MG63 (cell line): ENCODE measurements around the gene FOXL2NB. TPM values are rescaled to one million over a fixed set of nuclear protein-coding genes. Genes with fewer than 3 reads are reported as not detected.
"Not testable (repeated sequence)": the region's sequence is repeated elsewhere in the genome, so short reads cannot be mapped to it uniquely, and the experiment has no call there.

Experiments
- DNase-seq: peaks from one replicate; pipeline ENCODE4 v3.0.0-alpha.2; 2020
- H3K27me3 ChIP-seq: fragments of 250-450 bp; sonication (Bioruptor Pico); 2 replicates; pipeline ENCODE4 v1.5.1; 2020; ENCODE audit warnings: mild to moderate bottlenecking, moderate library complexity
- H3K36me3 ChIP-seq: fragments of 250-450 bp; sonication (Bioruptor Pico); 2 replicates; pipeline ENCODE4 v1.5.1; 2020; ENCODE audit warnings: mild to moderate bottlenecking, moderate library complexity
- H3K4me3 ChIP-seq: fragments of 250-450 bp; sonication (Bioruptor Pico); 2 replicates; pipeline ENCODE4 v1.5.1; 2020; ENCODE audit warnings: mild to moderate bottlenecking, moderate library complexity
- H3K9me3 ChIP-seq: fragments of 250-450 bp; sonication (Bioruptor Pico); 2 replicates; pipeline ENCODE4 v1.5.1; 2020; ENCODE audit warnings: mild to moderate bottlenecking, moderate library complexity
- total RNA-seq: library from RNA; depleted of rRNA; stranded (reverse); fragments of >200 nt; shearing (Covaris generic); gene quantifications from 2 replicates; pipeline ENCODE4 v1.2.3, GENCODE V29; 2014; ENCODE audit warnings: low replicate concordance

FOXL2NB gene
- total RNA-seq, 1 experiment from 2014 or later: not detected

DNA sequence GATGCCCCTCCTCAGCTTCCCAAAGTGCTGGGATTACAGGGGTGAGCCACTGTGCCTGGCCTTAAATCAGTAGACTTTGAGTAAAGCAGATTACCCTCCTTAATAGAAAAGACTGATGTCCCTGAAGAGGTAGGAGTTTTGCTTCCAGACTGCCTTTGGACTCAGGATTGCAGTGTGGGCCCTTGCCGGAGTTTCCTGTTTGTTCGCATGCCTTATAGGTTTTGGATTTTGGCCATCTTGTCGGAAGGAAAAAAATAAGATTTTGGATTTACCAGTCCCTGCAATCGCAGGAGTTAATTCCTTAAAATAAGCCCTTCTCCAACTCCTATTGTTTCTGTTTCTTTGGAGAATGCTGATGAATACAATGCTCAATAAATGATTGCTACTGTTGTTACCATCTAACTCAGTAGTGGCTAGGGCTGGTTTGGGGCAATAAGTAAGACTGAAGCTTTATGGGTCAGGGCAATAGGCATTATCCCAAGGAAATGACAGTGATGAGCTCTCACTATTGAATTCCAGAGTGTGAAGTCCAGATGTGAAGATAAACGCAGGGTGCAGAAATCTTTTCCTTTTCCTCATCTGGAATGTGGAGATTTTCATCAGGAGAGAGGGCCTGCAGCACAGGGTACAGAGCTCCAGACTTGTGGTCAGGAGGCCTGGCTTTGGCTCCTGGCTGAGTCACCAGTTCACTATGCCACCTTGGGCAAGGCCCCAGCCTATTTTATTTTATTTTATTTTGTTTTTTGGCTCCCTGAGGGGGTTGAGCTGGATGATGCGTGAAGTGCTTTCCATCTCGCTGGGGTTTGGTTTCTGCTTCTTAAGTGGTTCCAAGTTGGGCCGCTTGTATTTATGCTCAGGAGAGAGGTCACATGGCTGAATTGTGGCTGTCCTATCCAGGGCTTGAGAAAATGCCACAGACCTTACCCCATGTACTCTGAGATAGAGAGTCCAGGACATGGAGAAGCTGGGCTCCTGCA lies 25.4 kb upstream of the FOXL2NB start:
- DNase-seq: peak; percentile 93
- no peaks in the 10 kb centered on the region for H3K9me3 ChIP-seq

DNA sequence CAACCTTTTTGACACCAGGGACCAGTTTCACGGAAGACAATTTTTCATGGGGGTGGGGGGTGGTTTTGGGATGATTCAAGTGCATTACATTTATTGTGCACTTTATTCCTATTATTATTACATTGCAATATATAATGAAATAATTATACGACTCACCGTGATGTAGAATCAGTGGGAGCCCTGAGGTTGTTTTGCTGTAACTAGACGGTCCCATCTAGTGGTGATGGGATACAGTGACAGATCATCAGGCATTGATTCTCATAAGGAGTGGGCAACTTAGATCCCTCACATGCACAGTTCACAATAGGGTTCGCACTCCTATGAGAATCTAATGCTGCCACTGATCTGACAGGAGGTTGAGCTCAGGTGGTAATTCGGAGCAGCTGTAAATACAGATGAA lies 24.6 kb upstream of the FOXL2NB start:
- DNase-seq, H3K4me3 ChIP-seq, H3K36me3 ChIP-seq, H3K27me3 ChIP-seq, H3K9me3 ChIP-seq: not testable (repeated sequence)

More for the DNA sequence above, 25.4 kb upstream of the FOXL2NB start:
- Histone ChIP-seq H3K27me3 (no peaks in the 10 kb centered on the region), H3K36me3 (no peaks in the 10 kb centered on the region), H3K4me3 (no peak overlapping the region)

DNA sequence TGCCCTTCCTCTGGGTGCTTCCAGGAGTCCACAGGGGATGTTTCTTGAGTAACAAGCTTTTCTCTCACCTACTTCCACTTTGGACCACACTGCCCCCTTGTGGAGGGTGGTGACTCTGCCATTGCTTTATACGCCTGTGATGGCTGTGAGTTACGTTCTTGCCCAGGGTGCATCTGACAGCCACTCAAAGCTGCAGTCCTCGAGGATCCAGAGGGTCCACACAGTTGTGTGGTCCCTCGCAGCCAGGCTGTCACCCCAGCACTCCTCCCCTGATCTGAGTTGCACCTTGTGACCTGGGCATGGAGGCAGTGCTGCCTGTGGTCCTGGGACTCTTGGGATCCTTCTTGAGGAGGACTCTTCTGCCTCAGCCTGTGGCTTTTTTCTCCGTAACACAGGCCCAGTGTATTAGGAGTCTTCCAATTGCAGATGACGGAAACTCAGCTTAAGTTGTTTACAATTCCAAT lies 23.5 kb upstream of the FOXL2NB start:
- Histone ChIP-seq H3K9me3 (no peaks in the 10 kb centered on the region), H3K27me3 (no peaks in the 10 kb centered on the region), H3K4me3 (no peak overlapping the region), H3K36me3 (no peaks in the 10 kb centered on the region)
- DNase-seq: peak; percentile 76

DNA sequence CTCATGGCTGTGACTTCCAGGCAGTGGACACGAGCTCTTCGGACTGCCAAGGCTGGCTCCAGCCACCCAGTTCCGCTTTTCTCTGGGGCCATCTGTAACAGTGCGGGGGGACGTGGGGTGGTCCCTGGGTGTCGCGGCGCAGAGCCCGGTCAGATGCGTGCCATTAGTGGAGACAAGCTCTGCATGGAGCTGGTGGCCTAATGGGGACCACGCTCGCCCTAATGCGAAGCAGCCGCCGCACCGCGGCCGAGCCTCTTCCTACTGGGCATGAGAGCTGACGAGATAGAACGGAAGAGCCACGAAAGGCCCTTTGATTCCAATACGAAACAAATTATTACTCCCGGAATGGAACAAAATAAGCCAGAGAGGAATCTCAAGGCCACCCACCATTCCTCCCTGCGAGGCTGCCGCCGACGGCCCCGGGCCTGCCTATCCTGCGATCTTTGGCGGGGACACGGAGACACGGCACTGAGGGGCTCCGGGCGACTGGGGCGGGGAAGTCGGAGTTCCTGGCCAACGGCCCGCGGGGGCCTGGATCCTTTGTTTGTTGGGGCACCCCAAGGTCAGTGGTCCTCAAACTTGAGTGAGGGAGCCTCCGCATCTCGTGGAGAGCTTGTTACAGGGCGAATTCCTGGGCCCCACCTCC lies 18.2 kb upstream of the FOXL2NB start:
- Histone ChIP-seq H3K9me3 (no peaks in the 10 kb centered on the region), H3K4me3 (no peak overlapping the region), H3K27me3 (no peaks in the 10 kb centered on the region), H3K36me3 (no peaks in the 10 kb centered on the region)
- no peak for DNase-seq

DNA sequence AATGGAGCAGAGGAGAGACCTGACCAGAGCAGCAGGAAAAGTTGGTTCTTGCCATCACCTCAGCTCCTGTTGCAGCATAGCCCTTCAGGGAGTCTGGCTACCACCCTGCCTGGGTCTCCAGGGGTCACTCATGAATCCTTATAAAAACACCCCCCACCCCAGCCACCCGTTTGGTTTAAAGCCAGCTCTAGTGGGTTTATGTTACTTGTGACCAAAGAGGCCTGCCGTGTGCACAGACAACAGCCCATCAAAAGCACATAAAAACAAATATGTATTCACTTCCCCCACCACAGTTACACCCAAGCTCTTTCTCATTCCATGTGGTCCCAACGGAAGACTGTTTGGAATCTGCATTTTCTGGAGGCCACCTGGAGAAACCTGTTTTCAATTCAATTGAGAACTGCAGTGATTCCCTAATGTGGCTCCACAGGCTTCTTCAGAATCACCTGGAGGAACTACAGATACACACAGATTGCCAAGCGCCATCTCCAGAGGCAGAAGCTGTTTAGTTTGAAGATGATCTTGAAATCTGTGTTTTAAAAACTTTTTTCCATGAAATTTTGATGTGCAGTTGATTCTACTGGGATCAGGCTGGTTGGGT lies 13.8 kb upstream of the FOXL2NB start:
- Histone ChIP-seq H3K4me3 (no peak overlapping the region), H3K9me3 (no peaks in the 10 kb centered on the region; the same call in 1 of the 2 replicates), H3K36me3 (no peaks in the 10 kb centered on the region), H3K27me3 (no peaks in the 10 kb centered on the region)
- DNase-seq: no peak

DNA sequence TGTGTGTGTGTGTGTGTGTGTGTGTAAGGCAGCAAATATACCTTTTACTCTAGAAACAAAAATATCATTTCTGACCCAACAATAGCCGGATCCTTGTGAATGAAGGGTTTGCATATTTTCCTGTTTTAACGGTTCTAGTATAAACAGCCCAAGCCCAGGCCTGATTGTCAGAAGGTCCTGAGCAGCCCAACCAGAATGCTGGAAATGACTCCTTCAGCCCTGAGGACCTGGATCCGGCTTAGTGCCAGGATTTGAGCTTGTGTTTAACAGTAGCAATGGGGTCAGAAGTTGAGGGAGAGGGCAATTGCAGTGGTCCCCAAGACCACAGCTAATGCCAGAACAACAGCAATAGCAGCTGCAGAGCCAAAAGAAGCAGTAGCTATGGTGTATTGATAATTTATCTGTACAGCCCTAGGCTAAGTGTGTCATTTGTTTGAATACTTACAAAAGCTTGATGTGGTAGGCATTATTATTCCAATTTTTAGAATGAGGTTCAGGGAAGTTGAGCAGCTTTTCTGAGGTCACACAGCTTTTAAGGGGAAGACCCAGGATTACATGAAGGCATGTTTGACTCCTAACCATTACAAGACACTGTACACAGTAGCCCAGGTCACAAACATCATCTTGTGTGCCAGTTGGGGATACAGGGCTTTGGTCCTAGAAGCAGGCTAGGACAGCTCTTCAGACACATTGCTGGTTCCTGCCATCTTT lies 12.9 kb upstream of the FOXL2NB start:
- no peak overlapping the region for H3K4me3 ChIP-seq
- DNase-seq: no peak
- H3K36me3 ChIP-seq: no peaks in the 10 kb centered on the region
- H3K27me3 ChIP-seq: no peaks in the 10 kb centered on the region
- no peaks in the 10 kb centered on the region; the same call in 1 of the 2 replicates for H3K9me3 ChIP-seq

DNA sequence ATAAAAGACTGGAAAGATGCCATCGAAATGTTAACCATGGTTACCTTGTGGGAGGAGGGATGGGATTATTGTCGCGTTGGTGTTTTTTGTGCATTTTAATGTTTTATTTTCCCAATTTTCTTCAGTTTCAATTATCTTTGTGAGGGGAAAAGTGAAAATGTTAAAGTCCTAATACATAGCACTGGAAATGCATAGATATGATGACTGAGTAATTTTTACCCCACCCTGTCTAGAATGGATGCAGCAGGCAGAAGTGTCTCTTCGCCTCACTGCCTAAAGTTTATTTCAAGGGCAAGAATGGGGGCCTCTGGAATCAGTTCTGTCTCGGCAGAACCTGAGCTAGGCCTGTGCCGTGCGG lies 11.5 kb upstream of the FOXL2NB start:
- H3K27me3 ChIP-seq: no peaks in the 10 kb centered on the region
- no peaks in the 10 kb centered on the region for H3K36me3 ChIP-seq
- no peaks in the 10 kb centered on the region; the same call in 1 of the 2 replicates for H3K9me3 ChIP-seq
- no peak for DNase-seq
- H3K4me3 ChIP-seq: peak overlapping the region; percentile 46

DNA sequence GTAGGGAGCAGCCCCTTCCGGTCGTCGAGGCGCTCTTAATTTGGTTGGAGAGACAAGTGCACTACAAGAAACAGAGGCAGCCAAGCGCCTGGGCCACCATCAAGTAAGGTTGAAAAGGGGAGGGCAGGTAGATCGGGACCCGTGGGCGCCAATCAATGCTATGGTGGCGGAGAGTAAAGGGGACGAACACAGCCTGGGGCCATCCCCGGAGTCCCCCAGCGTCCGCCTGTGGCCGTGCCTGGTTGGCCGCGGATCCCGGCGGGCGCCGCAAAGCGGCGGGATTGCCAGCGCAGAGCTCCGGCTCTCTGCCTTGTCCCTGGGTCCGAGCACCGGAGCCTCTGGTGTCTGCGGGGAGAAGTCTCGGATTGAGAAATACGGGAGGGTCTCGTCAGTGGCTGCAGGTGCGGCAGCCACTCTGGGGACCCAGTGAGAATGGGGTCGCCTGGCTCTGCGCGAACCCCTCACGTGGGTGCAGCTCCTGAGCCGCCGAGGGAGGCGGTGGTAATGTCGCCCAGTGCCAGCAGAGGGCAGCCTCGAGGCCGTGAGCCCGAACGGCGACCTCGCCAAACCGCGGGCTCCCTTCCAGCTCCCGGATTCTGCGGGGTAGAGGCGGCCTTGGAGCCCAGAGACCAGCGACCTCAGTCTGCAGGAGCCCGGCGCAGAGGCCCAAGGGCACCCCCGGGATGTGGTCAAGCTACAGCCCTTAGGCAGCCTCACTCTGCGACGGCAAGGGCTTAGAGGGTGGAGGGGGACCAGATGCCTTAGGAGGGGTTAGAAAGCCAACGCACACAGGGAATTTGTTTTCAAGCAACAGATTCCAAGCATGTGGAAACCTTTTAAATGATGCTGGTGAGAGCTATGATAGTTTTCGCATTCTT lies 10.9 kb upstream of the FOXL2NB start:
- Histone ChIP-seq H3K4me3 (peak overlapping the region; percentile 46), H3K27me3 (no peaks in the 10 kb centered on the region), H3K9me3 (no peaks in the 10 kb centered on the region; the same call in 1 of the 2 replicates), H3K36me3 (no peaks in the 10 kb centered on the region)
- peak; percentile 83 for DNase-seq

DNA sequence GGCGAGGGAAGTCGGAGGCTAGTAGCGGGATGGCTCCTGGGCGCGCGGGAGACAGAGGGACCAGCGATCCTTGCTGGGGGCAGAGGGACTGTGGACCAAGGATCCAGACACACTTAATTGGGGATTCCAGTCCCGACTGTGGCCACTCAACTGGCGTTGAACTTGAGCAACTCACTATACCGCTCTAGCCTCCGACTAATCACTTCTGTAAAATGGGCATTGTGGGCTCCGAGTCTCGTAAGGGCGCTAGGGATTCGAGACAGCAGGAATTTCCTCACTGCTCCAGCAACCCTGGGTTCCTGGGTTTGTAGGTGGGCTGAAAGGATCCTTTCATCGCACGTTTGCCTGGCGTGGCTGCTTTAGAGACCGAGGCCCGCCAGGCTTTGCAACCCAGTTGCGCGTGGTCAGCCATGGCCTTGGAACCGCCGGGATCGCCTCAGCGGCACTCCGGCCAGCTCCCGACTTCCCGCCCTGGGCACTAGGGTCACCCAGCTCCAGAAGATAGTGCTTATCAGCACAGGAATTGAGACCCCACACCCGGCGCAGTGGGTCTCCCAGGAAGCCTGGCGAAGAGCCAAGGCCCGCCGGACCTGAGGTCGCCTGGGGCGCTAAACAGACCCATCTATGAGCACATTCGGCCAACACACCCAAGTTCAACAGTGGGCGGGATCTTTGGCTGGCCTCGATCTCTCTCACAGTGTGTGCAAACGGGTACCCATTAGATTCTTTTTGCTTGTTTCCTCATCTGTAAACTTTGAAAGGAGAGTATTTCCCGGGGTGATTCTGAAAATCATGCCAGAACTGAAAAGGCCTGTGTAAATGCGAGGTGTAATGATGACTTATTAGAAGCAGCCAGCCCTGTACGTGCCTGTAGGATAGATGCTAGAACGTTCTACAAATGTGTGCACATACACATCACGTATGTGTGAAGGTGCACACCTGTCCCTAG lies 10.0 kb upstream of the FOXL2NB start:
- Histone ChIP-seq H3K4me3 (no peak overlapping the region; the same call in 1 of the 2 replicates), H3K9me3 (no peaks in the 10 kb centered on the region; the same call in 1 of the 2 replicates), H3K36me3 (no peaks in the 10 kb centered on the region), H3K27me3 (no peaks in the 10 kb centered on the region)
- DNase-seq: no peak

DNA sequence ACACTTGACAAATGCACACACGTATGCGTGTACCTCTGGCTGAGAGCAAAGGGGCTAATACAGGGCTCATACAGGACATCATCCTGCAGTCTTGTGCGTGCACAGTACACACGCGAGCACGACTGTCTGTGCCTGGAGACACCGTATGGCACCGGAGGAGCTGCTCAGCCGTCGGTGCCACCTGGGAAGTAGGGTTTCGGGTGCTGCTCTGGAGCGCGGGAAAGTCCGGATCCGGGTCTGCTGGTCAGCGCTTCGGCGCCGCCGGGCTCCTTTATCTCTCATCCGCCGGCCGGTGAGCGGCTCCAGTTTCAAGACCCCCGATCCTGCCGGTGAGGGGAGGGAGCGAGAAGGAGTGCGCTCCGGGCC lies 9.3 kb upstream of the FOXL2NB start:
- H3K4me3 ChIP-seq: no peak overlapping the region
- no peak for DNase-seq
- H3K36me3 ChIP-seq: no peaks in the 10 kb centered on the region
- H3K9me3 ChIP-seq: no peaks in the 10 kb centered on the region; the same call in 1 of the 2 replicates
- H3K27me3 ChIP-seq: no peaks in the 10 kb centered on the region

DNA sequence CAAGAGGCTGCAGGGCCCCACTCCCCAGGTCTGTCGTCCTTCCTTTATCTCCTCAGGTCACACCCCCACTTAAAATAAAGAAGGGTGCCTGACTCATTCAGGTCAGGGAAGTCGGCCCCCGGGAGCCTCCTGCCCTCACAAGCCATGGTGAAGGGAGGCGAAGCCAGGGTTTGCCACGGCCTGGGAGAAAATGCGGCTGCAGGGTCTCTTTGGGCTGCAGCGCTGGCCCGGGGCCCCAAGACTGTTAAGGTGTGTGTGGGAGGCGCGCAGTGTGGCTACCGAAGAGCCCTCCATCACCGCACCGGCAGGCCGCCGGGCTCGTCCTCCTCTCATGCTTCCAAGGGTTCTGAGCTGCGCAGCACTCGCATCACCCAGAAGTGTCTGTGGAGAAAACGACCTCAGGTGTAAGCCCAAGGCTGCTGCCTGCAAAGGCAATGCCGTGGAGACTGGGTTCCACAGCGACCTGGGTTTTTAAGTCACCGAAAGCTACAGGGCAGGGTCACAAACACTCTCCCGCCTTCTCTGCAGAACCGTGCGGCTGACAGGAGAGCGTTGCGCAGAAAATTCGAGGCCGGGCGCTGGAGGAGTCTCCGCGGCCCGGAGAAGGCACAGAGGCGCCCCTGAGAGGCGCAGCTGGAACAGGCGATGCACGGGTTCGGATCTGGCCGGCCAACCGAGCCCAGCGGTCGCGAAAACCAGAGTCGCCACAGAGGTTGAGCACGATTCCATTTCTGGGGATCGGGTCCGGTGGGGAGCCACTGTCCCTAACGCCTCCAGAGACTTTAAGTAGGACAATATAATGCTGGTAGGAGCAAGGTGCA lies 8.8 kb upstream of the FOXL2NB start:
- Histone ChIP-seq H3K4me3 (no peak overlapping the region), H3K9me3 (no peaks in the 10 kb centered on the region; the same call in 1 of the 2 replicates), H3K36me3 (no peaks in the 10 kb centered on the region), H3K27me3 (no peaks in the 10 kb centered on the region)
- DNase-seq: no peak

DNA sequence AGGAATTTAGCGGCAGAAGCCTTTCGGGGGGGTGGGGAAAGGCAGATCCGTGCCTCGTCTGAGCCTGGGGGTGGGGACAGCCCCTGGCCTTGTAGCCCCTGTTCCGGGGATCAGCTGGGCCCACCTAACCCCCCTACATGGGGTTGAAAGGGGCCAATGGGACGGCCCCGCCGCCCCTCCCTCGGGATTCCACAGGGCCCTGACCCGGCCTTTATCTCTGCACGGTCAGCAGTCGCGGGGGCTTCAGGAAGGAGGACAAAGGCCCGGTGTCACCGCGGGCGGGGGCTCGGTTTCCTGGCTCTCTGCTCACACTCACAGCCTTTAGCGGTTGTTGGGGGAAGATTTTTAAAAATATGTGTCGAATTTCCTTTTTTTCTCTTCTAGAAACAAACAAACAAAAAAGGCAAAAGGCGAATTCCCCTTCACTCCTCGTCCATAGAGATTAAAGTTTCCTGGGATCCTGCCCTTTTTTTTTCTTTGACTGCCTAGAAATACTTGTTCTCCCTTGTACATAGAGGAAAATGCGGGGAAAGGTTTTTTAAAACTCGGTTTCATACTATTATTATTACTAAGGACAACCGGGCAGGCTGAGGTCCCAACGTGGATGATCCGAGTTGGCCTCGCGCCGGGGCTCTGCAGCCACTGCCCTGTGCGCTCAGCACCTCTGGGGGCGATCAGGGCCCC lies 8.0 kb upstream of the FOXL2NB start:
- DNase-seq: no peak

DNA sequence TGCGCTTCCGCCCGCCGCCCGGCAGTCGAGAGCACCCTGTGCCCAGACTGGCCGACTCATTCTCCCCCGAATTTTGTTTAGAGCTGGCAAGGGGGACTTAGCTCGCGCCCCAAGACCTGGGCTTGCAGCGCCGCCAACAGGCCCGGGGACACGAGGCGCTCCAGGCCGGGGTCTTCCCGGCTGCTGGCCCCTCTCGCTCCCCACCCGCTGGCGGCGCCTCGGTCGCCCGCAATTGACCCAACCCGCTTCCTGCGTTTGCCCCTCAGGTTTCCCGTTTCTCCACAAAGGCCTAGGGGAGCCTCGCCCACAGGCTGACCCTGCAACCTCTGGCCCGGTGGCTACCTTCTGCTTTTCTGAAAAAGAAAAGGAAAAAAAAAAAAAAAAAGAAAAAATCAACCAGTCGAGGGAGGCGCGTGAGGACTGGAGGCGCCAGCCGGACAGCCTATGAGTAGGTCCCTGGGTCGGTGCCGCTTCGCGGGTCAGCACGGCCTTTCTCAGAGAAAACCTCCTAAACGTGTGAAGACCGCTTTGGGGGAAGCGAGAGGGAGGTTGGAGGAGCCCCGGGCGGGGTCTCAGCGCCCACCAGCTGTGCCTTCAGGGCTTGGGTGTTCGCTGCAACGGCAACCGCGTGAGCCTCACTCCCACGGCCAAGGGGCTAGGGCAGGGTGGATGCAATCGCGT lies 7.3 kb upstream of the FOXL2NB start:
- Histone ChIP-seq H3K27me3 (no peaks in the 10 kb centered on the region), H3K9me3 (no peaks in the 10 kb centered on the region; the same call in 1 of the 2 replicates), H3K36me3 (no peaks in the 10 kb centered on the region), H3K4me3 (no peak overlapping the region)
- no peak for DNase-seq

More for the DNA sequence above, 8.0 kb upstream of the FOXL2NB start:
- no peaks in the 10 kb centered on the region; the same call in 1 of the 2 replicates for H3K9me3 ChIP-seq
- no peaks in the 10 kb centered on the region for H3K27me3 ChIP-seq
- H3K36me3 ChIP-seq: no peaks in the 10 kb centered on the region
- H3K4me3 ChIP-seq: no peak overlapping the region
